HG03378 (cell line): ENCODE results near the gene TMEM131L.
A peak's percentile ranks its signal among the peaks of the same experiment; 100 is the strongest.
"Not testable (repeated sequence)": the region's sequence is repeated elsewhere in the genome, so short reads cannot be mapped to it uniquely, and the experiment has no call there.

Experiments
- ATAC-seq: cut with Tn5 transposase; IDR thresholded peaks from one replicate; pipeline ENCODE4 v1.9.1; 2021; ENCODE audit warnings: mild to moderate bottlenecking, moderate library complexity; ENCODE audit not compliant: unreplicated experiment

TMEM131L gene

DNA sequence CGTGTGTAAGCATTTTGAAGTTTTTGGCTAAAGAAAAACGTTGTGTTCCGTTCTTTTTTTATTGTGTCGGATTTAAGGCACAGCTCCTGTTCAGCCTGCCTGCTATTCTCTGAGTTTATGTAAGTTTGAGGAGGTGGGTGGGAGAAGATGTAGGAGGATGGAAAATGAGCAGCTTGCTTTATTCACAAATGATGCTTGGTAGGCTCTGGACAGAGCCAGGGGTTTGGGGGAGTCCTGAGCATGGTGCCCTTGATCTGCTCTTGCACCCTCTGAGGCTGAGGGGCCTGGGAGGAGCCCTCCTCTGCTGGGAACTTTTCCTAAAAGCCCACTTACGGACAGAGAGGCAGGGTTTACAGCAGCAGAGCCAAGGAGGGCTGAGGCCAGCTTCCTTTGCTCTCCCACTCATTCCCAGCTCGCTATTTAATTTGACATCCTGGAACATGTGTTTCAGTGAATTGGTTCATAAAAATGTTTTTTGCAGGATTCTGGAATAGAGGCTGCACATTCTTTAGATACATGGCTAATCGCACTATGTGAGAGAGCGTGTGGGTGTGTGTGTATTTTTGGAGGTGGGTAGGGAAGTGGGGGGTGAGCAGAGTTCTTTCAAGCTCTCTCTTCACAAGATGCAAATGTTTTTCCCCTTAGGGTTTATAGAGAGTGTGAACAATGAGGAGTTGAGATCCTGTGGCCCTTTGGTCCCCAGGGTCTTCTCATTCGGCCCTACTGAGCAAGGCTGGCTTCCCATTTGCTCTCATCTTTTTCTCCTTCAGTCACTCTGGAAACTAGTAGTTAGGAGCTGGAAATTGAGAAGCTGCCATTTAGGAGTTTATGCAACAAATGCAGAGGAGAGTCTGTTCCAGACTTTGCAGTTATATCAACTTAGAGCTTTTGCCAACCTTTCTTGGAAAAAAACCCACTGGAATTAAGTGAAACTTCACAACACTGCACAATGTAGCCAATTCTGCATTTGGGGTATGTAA lies 32.1 kb downstream of the TMEM131L start:
- peak; percentile 63 for ATAC-seq

DNA sequence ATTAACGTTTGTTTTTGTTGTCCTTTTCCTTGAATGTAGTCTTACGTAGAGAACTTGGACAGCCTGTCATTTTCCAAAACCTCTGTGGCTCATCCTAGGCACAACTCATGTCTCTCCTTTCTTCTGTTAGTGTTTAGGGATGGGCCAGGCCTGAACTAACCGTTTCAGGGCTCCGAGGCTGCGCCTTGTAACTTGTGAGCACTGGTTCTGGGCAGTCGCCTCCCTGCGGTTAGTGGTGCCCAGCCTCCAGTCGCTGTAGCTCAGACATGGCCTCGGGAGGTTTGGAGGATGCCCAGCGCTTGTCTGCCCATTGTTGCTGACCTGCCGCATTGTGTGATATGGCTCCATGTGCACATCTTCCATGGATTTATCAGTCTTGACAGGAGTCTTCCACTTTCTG lies 32.8 kb downstream of the TMEM131L start:
- no peak for ATAC-seq

- no peak for ATAC-seq
Measured at GRCh38 chr4:153501578-153501977, 35.4 kb downstream of the TMEM131L start.

DNA sequence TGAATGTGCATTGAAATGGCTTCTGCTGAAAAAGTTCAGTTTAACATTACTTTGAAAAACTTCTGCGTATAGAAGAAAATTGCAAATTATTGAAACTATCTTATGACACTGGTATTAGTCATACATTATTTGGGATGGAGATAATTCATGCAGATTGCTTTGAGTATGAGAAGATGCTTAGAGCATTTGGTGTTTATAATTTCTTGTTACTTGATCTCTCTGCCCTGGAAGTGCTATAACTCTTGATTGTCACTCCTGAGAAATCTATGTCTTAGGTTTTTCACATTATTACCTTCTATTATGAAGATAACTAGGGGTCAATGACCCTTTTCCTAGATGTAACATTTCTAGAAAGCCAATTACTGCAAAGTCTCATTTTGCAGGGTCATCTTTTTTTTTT lies 36.4 kb downstream of the TMEM131L start:
- no peak for ATAC-seq

DNA sequence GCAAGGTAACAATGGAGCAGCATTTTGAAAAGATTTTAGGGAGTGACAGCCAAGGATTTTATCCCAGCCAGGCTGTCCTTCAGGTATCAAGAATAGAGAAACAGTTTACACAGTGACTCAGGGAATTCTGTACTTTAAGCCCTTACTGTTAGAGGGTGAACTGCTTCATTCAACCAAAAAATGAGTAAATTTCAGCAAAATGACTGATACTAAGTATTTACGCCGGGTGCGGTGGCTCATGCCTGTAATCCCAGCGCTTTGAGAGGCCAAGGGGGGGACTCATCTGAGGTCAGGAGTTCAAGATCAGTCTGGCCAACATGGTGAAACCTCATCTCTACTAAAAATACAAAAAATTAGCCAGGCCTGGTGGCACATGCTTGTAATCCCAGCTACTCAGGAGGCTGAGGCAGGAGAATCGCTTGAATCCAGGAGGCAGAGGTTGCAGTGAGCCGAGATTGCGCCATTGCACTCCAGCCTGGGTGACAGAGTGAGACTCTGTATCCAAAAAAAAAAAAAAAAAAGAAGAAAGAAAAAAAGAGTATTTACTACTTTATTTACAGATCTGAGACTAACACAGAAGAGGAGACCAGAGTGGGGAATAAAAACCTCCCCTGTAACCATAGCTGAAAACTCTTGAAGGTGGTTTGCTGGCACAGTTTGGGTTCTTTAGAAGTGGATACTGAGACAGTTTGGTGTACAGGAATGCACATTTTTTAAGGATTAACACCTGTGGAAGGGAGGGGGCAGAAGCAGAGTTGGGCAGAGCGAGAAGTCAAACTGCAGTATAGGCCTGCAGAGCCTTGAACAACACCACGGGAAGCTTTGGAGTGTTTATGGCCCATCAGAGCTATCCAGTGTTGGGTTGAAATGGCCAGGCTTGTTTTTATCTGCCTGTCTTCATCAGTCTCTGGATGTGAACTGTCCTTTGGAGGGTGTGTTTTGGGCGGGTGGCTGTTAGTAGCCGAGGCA lies 40.5 kb downstream of the TMEM131L start:
- ATAC-seq, result no peak

- ATAC-seq, result no peak
Measured at GRCh38 chr4:153507310-153508073, 41.3 kb downstream of the TMEM131L start.

GRCh38 chr4:153509212-153509611 lies 43.1 kb downstream of the TMEM131L start:
- ATAC-seq, result not testable (repeated sequence)

- no peak for ATAC-seq
Measured at GRCh38 chr4:153509724-153510123, 43.6 kb downstream of the TMEM131L start.

- ATAC-seq, result no peak
Measured at GRCh38 chr4:153510252-153511001, 44.3 kb downstream of the TMEM131L start.

- no peak for ATAC-seq
Measured at GRCh38 chr4:153511104-153511503, 44.9 kb downstream of the TMEM131L start.

DNA sequence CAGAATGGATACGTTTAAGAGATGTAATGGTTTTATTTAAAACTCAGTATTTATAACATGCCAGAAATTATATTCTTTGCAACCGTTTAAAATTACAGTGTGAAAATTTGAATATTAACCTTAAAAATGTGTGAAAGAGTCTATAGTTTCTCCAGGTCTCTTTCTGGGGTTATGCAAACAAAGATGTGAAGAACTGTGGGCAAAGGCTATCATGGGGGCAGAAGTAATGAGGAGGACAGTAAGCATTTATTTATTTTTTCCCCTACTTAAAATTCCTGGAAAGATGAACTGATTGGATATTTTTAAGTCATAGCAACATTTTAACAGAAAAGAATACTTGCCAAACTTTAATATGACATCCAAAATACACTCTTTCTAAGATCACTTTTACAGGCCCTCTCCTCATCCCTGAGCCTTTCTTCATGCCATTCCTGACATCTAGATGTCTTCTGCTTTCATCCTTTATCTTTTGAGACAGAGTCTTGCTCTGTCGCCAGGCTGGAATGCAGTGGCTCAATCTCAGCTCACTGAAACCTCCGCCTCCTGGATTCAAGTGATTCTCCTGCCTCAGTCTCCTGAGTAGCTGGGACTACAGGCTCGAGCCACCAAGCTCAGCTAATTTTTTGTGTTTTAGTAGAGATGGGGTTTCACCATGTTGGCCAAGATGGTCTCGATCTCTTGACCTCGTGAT lies 46.1 kb downstream of the TMEM131L start:
- no peak for ATAC-seq

GRCh38 chr4:153512952-153513500 lies 46.9 kb downstream of the TMEM131L start:
- ATAC-seq, result no peak

- ATAC-seq, result no peak
Measured at GRCh38 chr4:153513596-153513995, 47.4 kb downstream of the TMEM131L start.

GRCh38 chr4:153514001-153514526 lies 47.9 kb downstream of the TMEM131L start:
- no peak for ATAC-seq

GRCh38 chr4:153514688-153515426 lies 48.7 kb downstream of the TMEM131L start:
- no peak for ATAC-seq

GRCh38 chr4:153517159-153517558 lies 51.0 kb downstream of the TMEM131L start:
- no peak for ATAC-seq

GRCh38 chr4:153518001-153518400 lies 51.8 kb downstream of the TMEM131L start:
- ATAC-seq, result no peak
